Breast epithelium (tissue), 4 donors: ENCODE data around the gene CHMP1B. TPM values are rescaled to one million over a fixed set of nuclear protein-coding genes. Genes with fewer than 3 reads are reported as not detected.

Source experiments
- DNase-seq, 2 donors: peaks; one replicate each; pipeline ENCODE4 v3.0.0-alpha.2; 2019; ENCODE audit warnings: low spot score in 2 of 2
- H3K27ac ChIP-seq, 2 donors: fragments of 200-600 bp; sonication (generic) in 1 of 2; one replicate each; pipeline ENCODE4 v1.5.1; 2016 to 2019; ENCODE audit warnings: mild to moderate bottlenecking in 1 of 2
- H3K27me3 ChIP-seq, 2 donors: fragments of 200-600 bp; sonication (generic) in 1 of 2; one replicate each; pipeline versions ENCODE4 v1.5.1 to v1.6.0; 2017 to 2019; ENCODE audit warnings: control low read depth in 1 of 2, mild to moderate bottlenecking in 1 of 2
- H3K36me3 ChIP-seq: fragments of 200-600 bp; one replicate; pipeline ENCODE4 v1.5.1; 2019
- H3K4me1 ChIP-seq, 2 donors: fragments of 200-600 bp; sonication (generic); one replicate each; pipeline ENCODE4 v1.5.1; 2016 to 2019; ENCODE audit warnings: control low read depth in 1 of 2
- H3K4me3 ChIP-seq, 3 donors: fragments of 200-600 bp; sonication (generic); 1 replicate in 2 of 3; 2 replicates in 1 of 3; pipeline ENCODE4 v1.5.1; 2016 to 2019; ENCODE audit warnings: mild to moderate bottlenecking in 3 of 3, moderate library complexity in 2 of 3
- H3K9me3 ChIP-seq, 2 donors: fragments of 200-600 bp; sonication (generic) in 1 of 2; one replicate each; pipeline ENCODE4 v1.5.1; 2016 to 2019; ENCODE audit warnings: control low read depth in 1 of 2
- CTCF ChIP-seq, 3 donors: fragments of 450-650 bp; IDR thresholded peaks; one replicate each; pipeline ENCODE4 v1.5.1; 2016 to 2017; ENCODE audit warnings: antibody characterized with exemption in 3 of 3, mild to moderate bottlenecking in 3 of 3, moderate library complexity in 3 of 3
- POLR2A ChIP-seq: fragments of 450-650 bp; IDR thresholded peaks from one replicate; pipeline ENCODE4 v1.6.1; 2016; ENCODE audit warnings: antibody characterized with exemption, mild to moderate bottlenecking, moderate library complexity
- POLR2AphosphoS5 ChIP-seq, 3 donors: sonication (generic); formaldehyde crosslinking; IDR thresholded peaks; one replicate each; pipeline ENCODE4 v1.6.1; 2017; ENCODE audit warnings: antibody characterized with exemption in 3 of 3
- intact Hi-C: fragments of 100-400 bp; cut with DNase I; formaldehyde crosslinking; loops from one replicate; pipeline ENCODE4 v1.15.1; 2023; ENCODE audit warnings: low total_unique reads
- total RNA-seq, 3 donors: library from RNA; depleted of rRNA; stranded (reverse); fragments of >200 nt; gene quantifications; one replicate each; pipeline ENCODE4 v1.1.0, GENCODE V29; 2016

CHMP1B gene
- total RNA-seq, 3 donors from 2014 or later = 41.0 to 63.4 (median 44.8) TPM

- H3K4me3 ChIP-seq = no peak overlapping the region
- intact Hi-C loops = no loop called here
- H3K27ac ChIP-seq = no peak overlapping the region
- DNase-seq = no peak
- H3K36me3 ChIP-seq = no peaks in the 10 kb centered on the region
- no peaks in the 10 kb centered on the region for H3K27me3 ChIP-seq
- H3K4me1 ChIP-seq = no peaks in the 10 kb centered on the region
- TF ChIP-seq POLR2AphosphoS5 (IDR thresholded peaks at IDR 0.05) = no peak
- no peak for TF ChIP-seq CTCF (IDR thresholded peaks at IDR 0.05)
- TF ChIP-seq POLR2A = no peak
- H3K9me3 ChIP-seq = no peaks in the 10 kb centered on the region
Observed at GRCh38 chr18:11818486-11819203, 32.6 kb upstream of the CHMP1B start.

GRCh38 chr18:11819938-11820337 is 31.3 kb upstream of the CHMP1B start:
- Histone ChIP-seq H3K4me3 (no peak overlapping the region), H3K27ac (no peak overlapping the region), H3K9me3 (no peaks in the 10 kb centered on the region), H3K27me3 (no peaks in the 10 kb centered on the region), H3K36me3 (no peaks in the 10 kb centered on the region), H3K4me1 (no peaks in the 10 kb centered on the region)
- intact Hi-C loops = no loop called here
- no peak for TF ChIP-seq POLR2AphosphoS5 (IDR thresholded peaks at IDR 0.05)
- no peak for TF ChIP-seq CTCF (IDR thresholded peaks at IDR 0.05)
- TF ChIP-seq POLR2A = no peak
- DNase-seq = no peak

- intact Hi-C loops = no loop called here
Observed at GRCh38 chr18:11820697-11821096, 30.5 kb upstream of the CHMP1B start.

GRCh38 chr18:11821208-11821607 is 30.0 kb upstream of the CHMP1B start:
- DNase-seq = no peak
- intact Hi-C loops = no loop called here

More at GRCh38 chr18:11820697-11821096, 30.5 kb upstream of the CHMP1B start:
- no peak for TF ChIP-seq POLR2AphosphoS5 (IDR thresholded peaks at IDR 0.05)
- no peak for TF ChIP-seq CTCF (IDR thresholded peaks at IDR 0.05)
- TF ChIP-seq POLR2A = no peak
- Histone ChIP-seq H3K9me3 (no peaks in the 10 kb centered on the region), H3K4me3 (no peak overlapping the region), H3K36me3 (no peaks in the 10 kb centered on the region), H3K27ac (no peak overlapping the region), H3K27me3 (no peaks in the 10 kb centered on the region), H3K4me1 (no peaks in the 10 kb centered on the region)
- DNase-seq = no peak

More at GRCh38 chr18:11821208-11821607, 30.0 kb upstream of the CHMP1B start:
- Histone ChIP-seq H3K27me3 (no peaks in the 10 kb centered on the region), H3K4me3 (no peak overlapping the region), H3K9me3 (no peaks in the 10 kb centered on the region), H3K36me3 (no peaks in the 10 kb centered on the region), H3K27ac (no peak overlapping the region), H3K4me1 (no peaks in the 10 kb centered on the region)
- TF ChIP-seq CTCF (IDR thresholded peaks at IDR 0.05) = no peak
- TF ChIP-seq POLR2A = no peak
- TF ChIP-seq POLR2AphosphoS5 (IDR thresholded peaks at IDR 0.05) = no peak
